Measurements from ENCODE around the gene APC2.
"Not testable (repeated sequence)": the region's sequence is repeated elsewhere in the genome, so short reads cannot be mapped to it uniquely, and the experiment has no call there.

DNA sequence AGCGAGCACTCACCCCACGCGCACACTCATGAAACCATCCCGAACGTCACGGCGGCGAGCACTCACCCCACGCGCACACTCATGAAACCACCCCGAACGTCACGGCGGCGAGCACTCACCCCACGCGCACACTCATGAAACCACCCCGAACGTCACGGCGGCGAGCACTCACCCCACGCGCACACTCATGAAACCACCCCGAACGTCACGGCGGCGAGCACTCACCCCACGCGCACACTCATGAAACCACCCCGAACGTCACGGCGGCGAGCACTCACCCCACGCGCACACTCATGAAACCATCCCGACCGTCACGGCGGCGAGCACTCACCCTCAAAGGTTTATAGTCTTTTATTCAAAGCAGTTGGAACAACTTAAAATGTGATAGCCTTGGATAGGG lies 29.8 kb upstream of the APC2 start:
- not testable (repeated sequence) for TF ChIP-seq CTCF (IDR thresholded peaks at IDR 0.05 in 8 of 11, conservative IDR thresholded peaks at IDR 0.05 in 3 of 11); POLR2A (IDR thresholded peaks at IDR 0.05); POLR2AphosphoS5 (IDR thresholded peaks at IDR 0.05)
